Endometrium (tissue), 2 donors: ENCODE data around the gene PGM1.
A peak's percentile ranks its signal among the peaks of the same experiment; 100 is the strongest.
"Not testable (repeated sequence)": the region's sequence is repeated elsewhere in the genome, so short reads cannot be mapped to it uniquely, and the experiment has no call there.

Source experiments
- FAIRE-seq: peaks from 2 replicates; lab custom pipeline; 2012; peaks lifted over from hg19 to GRCh38; lab: Jason Lieb, UNC
- donor health status: control.
- donor health status: control.

PGM1 gene

GRCh38 chr1:63593303-63593885 is at the start of gene PGM1:
TSS of gene PGM1 (plus strand) at chr1:63593411. CDS start at chr1:63593489, 78 bp downstream.
- no peak for FAIRE-seq

GRCh38 chr1:63545780-63546179 is 47.4 kb upstream of the PGM1 start:
- no peak for FAIRE-seq

- FAIRE-seq = no peak
Measured at GRCh38 chr1:63547621-63548294, 45.5 kb upstream of the PGM1 start.

- FAIRE-seq = no peak
Measured at GRCh38 chr1:63548303-63548702, 44.9 kb upstream of the PGM1 start.

GRCh38 chr1:63548877-63549276 is 44.3 kb upstream of the PGM1 start:
- FAIRE-seq = no peak

GRCh38 chr1:63555480-63555879 is 37.7 kb upstream of the PGM1 start:
- no peak for FAIRE-seq

- peak; percentile 12 for FAIRE-seq
Measured at GRCh38 chr1:63557365-63557987, 35.7 kb upstream of the PGM1 start.

- FAIRE-seq = no peak
Measured at GRCh38 chr1:63559357-63559756, 33.9 kb upstream of the PGM1 start.

GRCh38 chr1:63563745-63564144 is 29.5 kb upstream of the PGM1 start:
- no peak for FAIRE-seq

GRCh38 chr1:63569068-63569467 is 24.1 kb upstream of the PGM1 start:
- FAIRE-seq = no peak

- no peak for FAIRE-seq
Measured at GRCh38 chr1:63569640-63570316, 23.4 kb upstream of the PGM1 start.

GRCh38 chr1:63572686-63573085 is 20.5 kb upstream of the PGM1 start:
- FAIRE-seq = not testable (repeated sequence)

- FAIRE-seq = not testable (repeated sequence)
Measured at GRCh38 chr1:63574203-63574796, 18.9 kb upstream of the PGM1 start.

GRCh38 chr1:63575340-63575826 is 17.8 kb upstream of the PGM1 start:
- no peak for FAIRE-seq

- not testable (repeated sequence) for FAIRE-seq
Measured at GRCh38 chr1:63586326-63586725, 6.9 kb upstream of the PGM1 start.

GRCh38 chr1:63590166-63590560 is 3.0 kb upstream of the PGM1 start:
- no peak for FAIRE-seq

GRCh38 chr1:63592536-63593302 is 492 bp upstream of the PGM1 start:
- no peak for FAIRE-seq

- no peak for FAIRE-seq
Measured at GRCh38 chr1:63593886-63594605, 835 bp downstream of the PGM1 start.

- no peak for FAIRE-seq
Measured at GRCh38 chr1:63595435-63595834, 2.2 kb downstream of the PGM1 start.

- no peak for FAIRE-seq
Measured at GRCh38 chr1:63599799-63600198, 6.6 kb downstream of the PGM1 start.

GRCh38 chr1:63600248-63600647 is 7.0 kb downstream of the PGM1 start:
- no peak for FAIRE-seq
